SK-N-SH treated with all-trans-retinoic acid at 6 μM for 48 hours (cell line): ENCODE data around the gene ERC1.

Experiments used
- RARB ChIP-seq: fragments of 250-450 bp; sonication (Bioruptor Pico); IDR thresholded peaks from 2 replicates; pipeline ENCODE4 v1.8.0; 2021; ENCODE audit warnings: mild to moderate bottlenecking, moderate library complexity
- SNAI2 ChIP-seq: fragments of 250-450 bp; sonication (Bioruptor Pico); IDR thresholded peaks from 2 replicates; pipeline ENCODE4 v1.5.0; 2020; ENCODE audit warnings: mild to moderate bottlenecking, moderate library complexity
- TOX ChIP-seq: fragments of 250-450 bp; sonication (Bioruptor Pico); IDR thresholded peaks from 2 replicates; pipeline ENCODE4 v1.8.0; 2021; ENCODE audit warnings: mild to moderate bottlenecking, moderate library complexity, borderline replicate concordance
- ZC3H10 ChIP-seq: fragments of 250-450 bp; sonication (Bioruptor Pico); IDR thresholded peaks from 2 replicates; pipeline ENCODE4 v1.5.1; 2021; ENCODE audit warnings: mild to moderate bottlenecking, moderate library complexity
- ZFP30 ChIP-seq: fragments of 450-650 bp; formaldehyde crosslinking; IDR thresholded peaks from 2 replicates; pipeline ENCODE4 v1.5.0; 2022; ENCODE audit warnings: mild to moderate bottlenecking, moderate library complexity
- ZNF565 ChIP-seq: fragments of 450-650 bp; formaldehyde crosslinking; conservative IDR thresholded peaks from 2 replicates; pipeline ENCODE4 v1.5.0; 2020; ENCODE audit warnings: low read depth, mild to moderate bottlenecking, moderate library complexity
- TF ChIP-seq, protein P1 (sequence below): fragments of 250-450 bp; sonication (Bioruptor Pico); IDR thresholded peaks from 2 replicates; pipeline ENCODE4 v1.8.0; 2021; ENCODE audit warnings: low read depth, mild to moderate bottlenecking, moderate library complexity, borderline replicate concordance

DNA sequence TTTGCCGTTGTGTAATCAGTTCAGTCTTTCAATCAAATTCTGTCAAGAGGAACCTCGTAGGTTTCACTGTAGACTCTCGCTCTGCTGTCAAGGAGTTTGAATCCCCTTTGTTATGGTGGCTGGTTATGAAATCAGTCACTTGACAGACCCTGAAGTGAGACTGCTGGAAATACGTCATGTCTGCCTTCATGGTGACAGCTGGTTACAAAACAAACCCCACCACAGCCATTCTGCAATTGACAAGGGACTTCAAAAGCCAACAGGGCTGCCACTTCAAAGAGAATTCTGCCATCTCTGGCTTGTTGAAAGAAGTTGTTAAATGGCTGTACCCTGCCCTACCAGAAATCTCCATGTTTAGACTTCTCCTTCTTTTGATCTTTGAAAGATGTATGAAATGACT is 286.9 kb downstream of the ERC1 start:
- TF ChIP-seq ZC3H10 (CRISPR knock-in tag) (no peak), TOX (no peak), RARB (CRISPR knock-in tag) (no peak), SNAI2 (CRISPR knock-in tag) (no peak), ZNF565 (no peak), ZFP30 (CRISPR knock-in tag) (no peak)
- TF ChIP-seq, protein P1, sequence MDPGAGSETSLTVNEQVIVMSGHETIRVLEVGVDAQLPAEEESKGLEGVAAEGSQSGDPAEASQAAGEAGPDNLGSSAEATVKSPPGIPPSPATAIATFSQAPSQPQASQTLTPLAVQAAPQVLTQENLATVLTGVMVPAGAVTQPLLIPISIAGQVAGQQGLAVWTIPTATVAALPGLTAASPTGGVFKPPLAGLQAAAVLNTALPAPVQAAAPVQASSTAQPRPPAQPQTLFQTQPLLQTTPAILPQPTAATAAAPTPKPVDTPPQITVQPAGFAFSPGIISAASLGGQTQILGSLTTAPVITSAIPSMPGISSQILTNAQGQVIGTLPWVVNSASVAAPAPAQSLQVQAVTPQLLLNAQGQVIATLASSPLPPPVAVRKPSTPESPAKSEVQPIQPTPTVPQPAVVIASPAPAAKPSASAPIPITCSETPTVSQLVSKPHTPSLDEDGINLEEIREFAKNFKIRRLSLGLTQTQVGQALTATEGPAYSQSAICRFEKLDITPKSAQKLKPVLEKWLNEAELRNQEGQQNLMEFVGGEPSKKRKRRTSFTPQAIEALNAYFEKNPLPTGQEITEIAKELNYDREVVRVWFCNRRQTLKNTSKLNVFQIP (CRISPR knock-in tag), result no peak
